H1 (cell line): ENCODE results near the gene PTRH1. TPM values are rescaled to one million over a fixed set of nuclear protein-coding genes. Genes with fewer than 3 reads are reported as not detected.

ENCODE experiments used
- CTCF ChIA-PET: fragments of 300-600 bp; sonication (Branson Sonifier 250); formaldehyde crosslinking; loops from one replicate; lab custom pipeline; 2021; ENCODE audit not compliant: partially characterized antibody; lab: Charles Lee
- POLR2A ChIA-PET: fragments of 300-600 bp; sonication (Branson Sonifier 250); formaldehyde crosslinking; loops from one replicate; lab custom pipeline; 2021; ENCODE audit warnings: inconsistent platforms; ENCODE audit not compliant: partially characterized antibody; lab: Charles Lee
- DNase-seq, 2 experiments: peaks; one replicate each; pipeline versions ENCODE4 v3.0.0 to v3.0.0-alpha.2; 2010 to 2022; ENCODE audit warnings: low spot score in 2 of 2, low read depth in 1 of 2, mixed read lengths in 1 of 2
- FAIRE-seq: peaks from 2 replicates; lab custom pipeline; 2011; peaks lifted over from hg19 to GRCh38; lab: Jason Lieb, UNC
- H2AFZ ChIP-seq: 2 replicates; pipeline ENCODE4 v1.8.1; 2012; ENCODE audit warnings: low read length, inconsistent platforms
- H2AK5ac ChIP-seq: 2 replicates; pipeline ENCODE4 v1.6.1; 2013; ENCODE audit warnings: low read depth, low read length
- H2BK120ac ChIP-seq: replicated peaks from 2 replicates; pipeline ENCODE3; 2013; ENCODE audit warnings: low read depth, low read length, inconsistent platforms
- H2BK12ac ChIP-seq: 2 replicates; pipeline ENCODE4 v1.6.1; 2013; ENCODE audit warnings: low read depth, low read length
- H2BK15ac ChIP-seq: 2 replicates; pipeline ENCODE4 v1.6.1; 2013; ENCODE audit warnings: low read length
- H2BK20ac ChIP-seq: 2 replicates; pipeline ENCODE4 v1.6.1; 2013; ENCODE audit warnings: low read length
- H2BK5ac ChIP-seq: 2 replicates; pipeline ENCODE4 v1.6.1; 2013; ENCODE audit warnings: low read depth, low read length
- H3K14ac ChIP-seq: 2 replicates; pipeline ENCODE4 v1.6.1; 2013; ENCODE audit warnings: inconsistent platforms; ENCODE audit not compliant: insufficient read length
- H3K18ac ChIP-seq: 2 replicates; pipeline ENCODE4 v1.6.1; 2013; ENCODE audit warnings: low read length; ENCODE audit errors: extremely low read depth
- H3K23ac ChIP-seq: 2 replicates; pipeline ENCODE4 v1.6.1; 2013; ENCODE audit warnings: inconsistent platforms; ENCODE audit not compliant: insufficient read length
- H3K23me2 ChIP-seq: 2 replicates; pipeline ENCODE4 v1.6.1; 2013; ENCODE audit warnings: low read depth, low read length
- H3K27ac ChIP-seq: 2 replicates; pipeline ENCODE4 v1.6.1; 2011; ENCODE audit warnings: low read depth, low read length, inconsistent platforms
- H3K27me3 ChIP-seq, 4 experiments: replicated peaks in 1 of 4; 1 replicate in 1 of 4; 2 replicates in 3 of 4; pipeline versions ENCODE4 v1.6.1 to v1.8.1; 2011 to 2013; ENCODE audit warnings: low read length in 3 of 4, mild to moderate bottlenecking in 3 of 4, inconsistent platforms in 2 of 4, mixed read lengths in 2 of 4, moderate library complexity in 1 of 4; ENCODE audit not compliant: control insufficient read depth in 3 of 4, insufficient read depth in 3 of 4; ENCODE audit errors: extremely low read depth in 1 of 4
- H3K36me3 ChIP-seq, 4 experiments: 2 replicates each; pipeline versions ENCODE4 v1.6.1 to v1.8.1; 2011 to 2013; ENCODE audit warnings: mild to moderate bottlenecking in 4 of 4, low read length in 3 of 4, moderate library complexity in 2 of 4, control low read depth in 1 of 4, inconsistent platforms in 1 of 4; ENCODE audit not compliant: insufficient read depth in 4 of 4, control insufficient read depth in 2 of 4
- H3K4ac ChIP-seq: replicated peaks from 2 replicates; pipeline ENCODE3; 2013; ENCODE audit warnings: low read length, low read depth, mixed read lengths, inconsistent platforms; ENCODE audit not compliant: insufficient read length
- H3K4me1 ChIP-seq, 4 experiments: replicated peaks in 1 of 4; 1 replicate in 1 of 4; 2 replicates in 3 of 4; pipeline versions ENCODE4 v1.6.1 to v1.8.1; 2011 to 2013; ENCODE audit warnings: low read length in 3 of 4, inconsistent platforms in 2 of 4, mixed read lengths in 1 of 4; ENCODE audit not compliant: insufficient read depth in 4 of 4, control insufficient read depth in 3 of 4
- H3K4me2 ChIP-seq, 2 experiments: 2 replicates each; pipeline versions ENCODE4 v1.6.1 to v1.8.1; 2011 to 2013; ENCODE audit warnings: low read depth in 2 of 2, low read length in 2 of 2, control low read depth in 1 of 2, inconsistent platforms in 1 of 2, mild to moderate bottlenecking in 1 of 2; ENCODE audit not compliant: insufficient read depth in 1 of 2
- H3K4me3 ChIP-seq, 4 experiments: fragments of 200-600, 300-600 bp in 1 of 4; sonication (generic), shearing (Covaris generic), sonication (Bioruptor Twin) in 1 of 4; 2 replicates each; pipeline versions ENCODE4 v1.5.1 to v1.8.1; 2011 to 2016; ENCODE audit warnings: low read length in 4 of 4, low read depth in 3 of 4, control low read depth in 2 of 4, inconsistent platforms in 2 of 4, mild to moderate bottlenecking in 2 of 4, mixed read lengths in 1 of 4, moderate library complexity in 1 of 4; ENCODE audit not compliant: insufficient read depth in 2 of 4; ENCODE audit errors: extremely low read depth in 1 of 4
- H3K56ac ChIP-seq: replicated peaks from 2 replicates; pipeline ENCODE3; 2013; ENCODE audit warnings: low read depth, mild to moderate bottlenecking, mixed read lengths, low read length, inconsistent platforms; ENCODE audit not compliant: insufficient read length
- H3K79me1 ChIP-seq: 2 replicates; pipeline ENCODE4 v1.6.1; 2013; ENCODE audit warnings: low read depth, low read length, control low read depth
- H3K79me2 ChIP-seq, 2 experiments: 2 replicates each; pipeline versions ENCODE4 v1.6.1 to v1.8.1; 2012 to 2013; ENCODE audit warnings: low read length in 2 of 2, mild to moderate bottlenecking in 2 of 2, inconsistent platforms in 1 of 2; ENCODE audit not compliant: insufficient read depth in 2 of 2, control insufficient read depth in 1 of 2
- H3K9ac ChIP-seq, 4 experiments: replicated peaks in 1 of 4; 1 replicate in 1 of 4; 2 replicates in 3 of 4; pipeline versions ENCODE4 v1.6.1 to v1.8.1; 2011 to 2013; ENCODE audit warnings: low read depth in 3 of 4, low read length in 3 of 4, control low read depth in 2 of 4, mild to moderate bottlenecking in 2 of 4, moderate library complexity in 2 of 4, inconsistent platforms in 1 of 4; ENCODE audit errors: extremely low read depth in 1 of 4
- H3K9me3 ChIP-seq, 2 experiments: 2 replicates each; pipeline versions ENCODE4 v1.6.1 to v1.8.1; 2012 to 2013; ENCODE audit warnings: mild to moderate bottlenecking in 2 of 2, moderate library complexity in 2 of 2, control low read depth in 1 of 2, inconsistent platforms in 1 of 2, low read depth in 1 of 2, low read length in 1 of 2, mixed read lengths in 1 of 2; ENCODE audit not compliant: insufficient read depth in 2 of 2
- H4K20me1 ChIP-seq, 2 experiments: replicated peaks in 1 of 2; 2 replicates each; pipeline versions ENCODE3 to v1.8.1; 2011 to 2013; ENCODE audit warnings: inconsistent platforms in 2 of 2, low read length in 2 of 2, mild to moderate bottlenecking in 1 of 2; ENCODE audit not compliant: insufficient read depth in 2 of 2, control insufficient read depth in 1 of 2
- H4K5ac ChIP-seq: 2 replicates; pipeline ENCODE4 v1.6.1; 2013; ENCODE audit warnings: low read length, low read depth, mixed read lengths, inconsistent platforms; ENCODE audit not compliant: insufficient read length
- H4K8ac ChIP-seq: 2 replicates; pipeline ENCODE4 v1.8.0; 2013; ENCODE audit warnings: mild to moderate bottlenecking, moderate library complexity, low read length, inconsistent platforms; ENCODE audit not compliant: insufficient read depth; ENCODE audit errors: extremely low read depth
- H4K91ac ChIP-seq: replicated peaks from 2 replicates; pipeline ENCODE3; 2013; ENCODE audit warnings: low read length, mixed read lengths, inconsistent platforms; ENCODE audit not compliant: insufficient read length
- CHD2 ChIP-seq: IDR thresholded peaks from 2 replicates; pipeline ENCODE4 v1.6.1; 2012; ENCODE audit warnings: low read length, improper control_type of control experiment
- CREB1 ChIP-seq: IDR thresholded peaks from 2 replicates; pipeline ENCODE4 v1.6.1; 2012; ENCODE audit warnings: inconsistent platforms
- GABPA ChIP-seq: IDR thresholded peaks from 2 replicates; pipeline ENCODE4 v1.6.1; 2011; ENCODE audit warnings: mild to moderate bottlenecking, low read length, moderate library complexity, borderline replicate concordance; ENCODE audit not compliant: insufficient read depth
- MAFK ChIP-seq: IDR thresholded peaks from 2 replicates; pipeline ENCODE4 v1.6.1; 2012; ENCODE audit warnings: low read depth, mild to moderate bottlenecking, improper control_type of control experiment, low read length
- POLR2AphosphoS5 ChIP-seq: IDR thresholded peaks from 2 replicates; pipeline ENCODE4 v1.6.1; 2011; ENCODE audit warnings: low read depth, low read length
- RFX5 ChIP-seq: IDR thresholded peaks from 2 replicates; pipeline ENCODE4 v1.6.1; 2011; ENCODE audit warnings: low read depth, low read length, improper control_type of control experiment, borderline replicate concordance
- RXRA ChIP-seq: IDR thresholded peaks from 2 replicates; pipeline ENCODE4 v1.6.1; 2011; ENCODE audit warnings: low read depth, mild to moderate bottlenecking, low read length, moderate library complexity; ENCODE audit not compliant: insufficient read depth
- SIRT6 ChIP-seq: IDR thresholded peaks from one replicate; pipeline ENCODE4 v1.7.1; 2012; ENCODE audit warnings: low read length, inconsistent platforms
- SP2 ChIP-seq: IDR thresholded peaks from 2 replicates; pipeline ENCODE4 v1.6.1; 2012; ENCODE audit warnings: mild to moderate bottlenecking, low read length, inconsistent platforms
- SRF ChIP-seq: IDR thresholded peaks from 2 replicates; pipeline ENCODE4 v1.6.1; 2011; ENCODE audit warnings: mild to moderate bottlenecking, low read depth, low read length, moderate library complexity
- TAF1 ChIP-seq: IDR thresholded peaks from 2 replicates; pipeline ENCODE4 v1.6.1; 2011; ENCODE audit warnings: mild to moderate bottlenecking, low read depth, low read length
- TCF12 ChIP-seq: IDR thresholded peaks from 2 replicates; pipeline ENCODE4 v1.6.1; 2011; ENCODE audit warnings: low read depth, mild to moderate bottlenecking, low read length
- WGBS, 2 experiments: shearing (Covaris generic) in 1 of 2; methylation state at CpG; one replicate each; pipeline versions ENCODE4 v1.1.6 to v1.1.7; 2013 to 2015; ENCODE audit warnings: low lambda C conversion rate in 2 of 2, mixed read lengths in 2 of 2, inconsistent platforms in 1 of 2, low coverage in 1 of 2, missing lambda C conversion rate in 1 of 2; ENCODE audit not compliant: insufficient replicate concordance in 2 of 2, insufficient coverage in 1 of 2, insufficient read length in 1 of 2; ENCODE audit errors: extremely low coverage in 1 of 2, missing lambda C conversion rate in 1 of 2; 5-methylcytosine and 5-hydroxymethylcytosine counted together
- polyA plus RNA-seq, 7 experiments: library from polyadenylated mRNA; depleted of rRNA in 3 of 7; stranded (reverse) in 5 of 7; unstranded in 2 of 7; fragments of >200 nt in 5 of 7; fragments of 200-250 nt in 2 of 7; gene quantifications; 1 replicate in 5 of 7; 2 replicates in 1 of 7; 4 replicates in 1 of 7; pipeline versions ENCODE4 v1.2.1 to v1.2.3, GENCODE V29; 2011 to 2013; ENCODE audit warnings: missing spikeins in 2 of 7, mixed read lengths in 2 of 7
- total RNA-seq: library from RNA; stranded (reverse); fragmentation: NEBNext Ultra II Directional; extraction: Animal tissue kit (Norgen Biotek cat#: 25700); gene quantifications from 2 replicates; pipeline ENCODE4 v1.2.1, GENCODE V29; 2021

PTRH1 gene
- total and polyA plus RNA-seq, 2 of the 8 experiments (the other 6 are each of a cell fraction or from before 2014, with no cell fraction given): 11.1 to 19.8 TPM

- Histone ChIP-seq H4K5ac (no peak overlapping the region), H2BK5ac (no peak overlapping the region), H3K79me2 (no peaks in the 10 kb centered on the region), H3K14ac (no peak overlapping the region), H3K79me1 (no peaks in the 10 kb centered on the region; the same call in 1 of the 2 replicates), H3K56ac (no peak overlapping the region), H4K8ac (no peak overlapping the region), H3K4ac (no peak overlapping the region), H3K9ac (no peak overlapping the region), H3K18ac (no peak overlapping the region), H2BK15ac (no peak overlapping the region), H3K27ac (no peak overlapping the region), H3K23ac (no peak overlapping the region), H2BK20ac (no peak overlapping the region), H2AFZ (no peak overlapping the region), H3K27me3 (no peaks in the 10 kb centered on the region), H4K91ac (no peak overlapping the region), H3K9me3 (no peaks in the 10 kb centered on the region), H3K23me2 (no peaks in the 10 kb centered on the region), H2BK120ac (no peak overlapping the region), H3K4me3 (no peak overlapping the region), H2BK12ac (no peak overlapping the region), H4K20me1 (peaks cover 0 to 2% of the 10 kb centered on the region in 2 experiments), H3K4me1 (no peaks in the 10 kb centered on the region), H3K36me3 (peaks cover 0 to 17% (median 11%) of the 10 kb centered on the region in 4 experiments; a peak in 6 of 8 replicates), H2AK5ac (no peak overlapping the region), H3K4me2 (no peak overlapping the region)
- TF ChIP-seq POLR2AphosphoS5: no peak
- no peak for TF ChIP-seq TAF1
- no peak for TF ChIP-seq CREB1
- TF ChIP-seq SRF: no peak
- no peak for TF ChIP-seq TCF12
- TF ChIP-seq GABPA: no peak
- TF ChIP-seq SIRT6: no peak
- no peak for TF ChIP-seq RFX5
- no peak for TF ChIP-seq MAFK
- no peak for TF ChIP-seq CHD2
- TF ChIP-seq RXRA: no peak
- TF ChIP-seq SP2: no peak
- FAIRE-seq (no peak), DNase-seq (no peak)
- CTCF ChIA-PET: interaction anchor here (0.5 to 1.8 kb wide), 5 partner anchors 13 to 124 kb away, joined by 3 to 4 read pairs (median 4); no protein-coding TSS in a partner anchor
- POLR2A ChIA-PET: interaction anchor here (1.1 kb wide), 1 partner anchor 34 kb away, joined by 3 read pairs; no protein-coding TSS in a partner anchor
- WGBS, 2 experiments: 91% methylated on average over 10 of the region's 10 CpGs; no CpG with 5 or more reads in 1 of the 2 experiments
Observed at GRCh38 chr9:127664678-127665507, 50.6 kb downstream of the PTRH1 start.
